Activated naive CD8-positive, alpha-beta T cell (primary cell): ENCODE results near the gene PPP4R2.

Source experiments
- H3K27ac Mint-ChIP-seq: one replicate; pipeline ENCODE4 v1.8.0; 2021; ENCODE audit warnings: mixed read lengths
- H3K27me3 Mint-ChIP-seq: one replicate; pipeline ENCODE4 v1.8.0; 2021; ENCODE audit warnings: mixed read lengths
- H3K36me3 Mint-ChIP-seq: one replicate; pipeline ENCODE4 v1.8.0; 2021; ENCODE audit warnings: mixed read lengths
- H3K4me1 Mint-ChIP-seq: one replicate; pipeline ENCODE4 v1.8.0; 2021; ENCODE audit warnings: low read depth, mixed read lengths
- H3K4me3 Mint-ChIP-seq: one replicate; pipeline ENCODE4 v1.8.0; 2021; ENCODE audit warnings: mild to moderate bottlenecking, mixed read lengths
- H3K9me3 Mint-ChIP-seq: one replicate; pipeline ENCODE4 v1.8.0; 2021; ENCODE audit warnings: low read depth, mixed read lengths

The PPP4R2 gene

GRCh38 chr3:73094129-73094528, 97.5 kb downstream of the PPP4R2 start:
- H3K36me3 Mint-ChIP-seq: no peaks in the 10 kb centered on the region
- H3K27me3 Mint-ChIP-seq: no peaks in the 10 kb centered on the region
- H3K27ac Mint-ChIP-seq: no peak overlapping the region
- no peaks in the 10 kb centered on the region for H3K9me3 Mint-ChIP-seq
- H3K4me3 Mint-ChIP-seq: no peak overlapping the region
- peaks cover 8% of the 10 kb centered on the region for H3K4me1 Mint-ChIP-seq

DNA sequence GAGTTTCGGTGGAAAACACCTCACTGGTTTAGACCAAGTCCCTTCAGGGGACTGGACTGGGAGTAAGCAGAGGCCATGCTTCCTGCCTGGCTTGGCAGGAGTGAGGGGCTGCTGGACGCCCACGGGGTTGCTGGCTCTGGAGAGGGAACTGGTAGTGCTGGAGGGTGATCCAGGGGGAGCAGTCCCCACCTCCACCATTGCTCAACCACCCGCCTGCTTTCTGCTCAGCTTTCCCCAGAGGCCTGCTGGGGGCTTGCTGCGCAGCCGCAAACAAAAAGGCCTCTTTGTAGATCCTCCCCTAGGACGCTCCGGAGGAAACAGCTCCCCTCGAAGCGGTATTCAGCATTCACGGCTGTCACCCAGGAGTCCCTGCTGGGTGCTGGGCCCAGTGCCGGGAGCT, 98.3 kb downstream of the PPP4R2 start:
- no peaks in the 10 kb centered on the region for H3K27me3 Mint-ChIP-seq
- no peaks in the 10 kb centered on the region for H3K36me3 Mint-ChIP-seq
- no peak overlapping the region for H3K4me3 Mint-ChIP-seq
- no peak overlapping the region for H3K27ac Mint-ChIP-seq
- H3K4me1 Mint-ChIP-seq: peaks cover 8% of the 10 kb centered on the region
- no peaks in the 10 kb centered on the region for H3K9me3 Mint-ChIP-seq

GRCh38 chr3:73096169-73096568, 99.6 kb downstream of the PPP4R2 start:
- Mint-ChIP-seq H3K27me3 (no peaks in the 10 kb centered on the region), H3K27ac (no peak overlapping the region), H3K4me1 (peaks cover 8% of the 10 kb centered on the region), H3K9me3 (no peaks in the 10 kb centered on the region), H3K4me3 (no peak overlapping the region), H3K36me3 (no peaks in the 10 kb centered on the region)

DNA sequence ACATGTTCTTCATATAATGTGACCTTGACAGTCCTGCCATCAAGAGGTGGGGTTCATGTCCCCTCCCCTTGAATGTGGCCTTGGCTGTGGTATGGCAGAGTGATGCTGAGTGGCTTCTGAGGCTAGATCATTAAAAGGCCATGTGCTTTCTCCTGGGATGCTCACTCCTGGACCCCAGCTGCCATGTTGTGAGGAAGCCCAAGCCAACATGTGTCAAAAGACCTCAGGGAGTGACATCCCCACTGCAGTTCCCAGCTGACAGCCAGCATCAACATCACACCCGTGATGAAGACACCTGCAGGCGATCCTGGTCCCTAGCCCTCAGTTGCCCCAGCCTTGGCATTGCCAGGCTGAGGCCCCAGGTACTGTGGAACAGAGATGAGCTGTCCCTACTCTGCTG, 101.4 kb downstream of the PPP4R2 start:
- Mint-ChIP-seq H3K4me1 (peaks cover 8% of the 10 kb centered on the region), H3K4me3 (no peak overlapping the region), H3K27me3 (no peaks in the 10 kb centered on the region), H3K27ac (no peak overlapping the region), H3K9me3 (no peaks in the 10 kb centered on the region), H3K36me3 (no peaks in the 10 kb centered on the region)

DNA sequence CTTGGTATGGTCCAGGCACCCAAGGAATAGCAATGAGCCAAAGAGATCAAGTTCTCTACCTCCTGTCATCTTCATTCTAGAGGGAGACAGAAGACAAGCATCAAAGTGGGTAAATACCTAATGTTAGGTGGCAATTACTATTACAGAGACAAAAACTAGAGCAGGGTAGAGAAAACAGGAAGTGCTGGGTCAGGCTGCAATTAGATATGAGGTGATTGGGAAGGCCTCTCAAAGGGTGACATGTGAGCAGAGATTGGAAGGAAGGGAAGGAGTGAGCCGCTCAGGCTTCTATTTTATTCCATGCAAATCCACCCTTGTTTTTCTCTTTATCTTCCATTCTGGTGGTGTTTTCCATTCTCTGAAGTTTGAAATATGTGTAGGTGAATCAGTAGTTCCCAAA, 102.3 kb downstream of the PPP4R2 start:
- no peaks in the 10 kb centered on the region for H3K27me3 Mint-ChIP-seq
- H3K36me3 Mint-ChIP-seq: no peaks in the 10 kb centered on the region
- H3K4me3 Mint-ChIP-seq: no peak overlapping the region
- H3K27ac Mint-ChIP-seq: no peak overlapping the region
- H3K9me3 Mint-ChIP-seq: no peaks in the 10 kb centered on the region
- H3K4me1 Mint-ChIP-seq: peaks cover 8% of the 10 kb centered on the region

GRCh38 chr3:73100741-73101559, 104.3 kb downstream of the PPP4R2 start:
- no peaks in the 10 kb centered on the region for H3K9me3 Mint-ChIP-seq

GRCh38 chr3:73101881-73102280, 105.3 kb downstream of the PPP4R2 start:
- Mint-ChIP-seq H3K4me3 (no peak overlapping the region), H3K9me3 (no peaks in the 10 kb centered on the region), H3K4me1 (no peaks in the 10 kb centered on the region), H3K27me3 (no peaks in the 10 kb centered on the region), H3K27ac (no peak overlapping the region), H3K36me3 (no peaks in the 10 kb centered on the region)

More at GRCh38 chr3:73100741-73101559, 104.3 kb downstream of the PPP4R2 start:
- no peaks in the 10 kb centered on the region for H3K4me1 Mint-ChIP-seq
- H3K27me3 Mint-ChIP-seq: no peaks in the 10 kb centered on the region
- H3K36me3 Mint-ChIP-seq: no peaks in the 10 kb centered on the region
- no peak overlapping the region for H3K27ac Mint-ChIP-seq
- no peak overlapping the region for H3K4me3 Mint-ChIP-seq

GRCh38 chr3:73107215-73107614, 110.6 kb downstream of the PPP4R2 start:
- Mint-ChIP-seq H3K36me3 (no peaks in the 10 kb centered on the region), H3K4me3 (no peak overlapping the region)

DNA sequence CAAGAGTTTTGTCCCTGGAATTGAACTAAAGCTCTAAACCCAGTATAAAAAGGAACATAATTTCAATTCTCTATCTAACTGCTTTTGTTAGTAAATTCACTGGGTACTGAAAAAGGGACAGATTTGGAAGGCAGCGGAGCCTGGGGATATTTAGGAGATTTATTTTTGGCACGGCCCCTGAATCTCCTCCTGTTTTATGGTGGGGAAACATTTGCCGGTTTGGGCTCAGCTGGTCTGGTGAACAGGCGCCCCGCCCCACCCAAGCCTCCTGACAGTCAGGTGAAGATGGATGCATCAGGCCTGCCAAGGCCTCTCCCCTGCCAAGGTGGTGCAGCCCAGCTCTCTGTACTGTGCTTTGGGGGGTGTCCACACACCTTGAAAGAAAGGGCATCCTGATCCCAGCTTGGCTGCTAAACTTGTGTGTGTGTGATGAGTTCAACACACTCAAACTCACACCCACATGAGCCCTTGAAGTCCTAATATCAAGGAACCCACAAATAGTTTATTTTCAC, 111.1 kb downstream of the PPP4R2 start:
- Mint-ChIP-seq H3K4me1 (no peaks in the 10 kb centered on the region), H3K36me3 (no peaks in the 10 kb centered on the region), H3K27me3 (peaks cover 2% of the 10 kb centered on the region), H3K4me3 (no peak overlapping the region), H3K27ac (no peak overlapping the region), H3K9me3 (no peaks in the 10 kb centered on the region)

More at GRCh38 chr3:73107215-73107614, 110.6 kb downstream of the PPP4R2 start:
- Mint-ChIP-seq H3K4me1 (no peaks in the 10 kb centered on the region), H3K27ac (no peak overlapping the region), H3K9me3 (no peaks in the 10 kb centered on the region), H3K27me3 (peaks cover 2% of the 10 kb centered on the region)

GRCh38 chr3:73108750-73109149, 112.1 kb downstream of the PPP4R2 start:
- no peaks in the 10 kb centered on the region for H3K9me3 Mint-ChIP-seq
- no peak overlapping the region for H3K4me3 Mint-ChIP-seq
- no peaks in the 10 kb centered on the region for H3K4me1 Mint-ChIP-seq
- no peak overlapping the region for H3K27ac Mint-ChIP-seq
- H3K36me3 Mint-ChIP-seq: no peaks in the 10 kb centered on the region
- peaks cover 2% of the 10 kb centered on the region for H3K27me3 Mint-ChIP-seq

DNA sequence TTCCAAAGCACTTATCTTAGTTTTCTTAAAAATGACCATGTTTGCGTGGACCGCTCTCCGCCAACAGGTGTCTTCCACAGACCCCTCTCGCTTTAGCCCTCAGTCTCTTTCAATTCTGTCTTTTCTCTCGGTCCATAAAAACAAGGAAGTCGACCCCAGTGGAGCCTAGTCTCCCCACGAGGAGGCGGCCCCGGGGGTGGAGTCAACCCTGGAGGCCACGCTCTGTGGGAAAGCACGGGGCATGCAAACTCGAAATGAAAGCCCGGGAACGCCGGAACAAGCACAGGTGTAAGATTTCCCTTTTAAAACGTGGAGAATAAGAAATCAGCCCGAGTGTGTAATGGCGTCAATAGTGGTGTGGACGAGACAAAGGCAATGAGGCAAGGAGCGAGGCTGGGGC, 113.9 kb downstream of the PPP4R2 start:
- no peaks in the 10 kb centered on the region for H3K36me3 Mint-ChIP-seq

GRCh38 chr3:73114711-73115110, 118.1 kb downstream of the PPP4R2 start:
- no peak overlapping the region for H3K27ac Mint-ChIP-seq
- no peaks in the 10 kb centered on the region for H3K4me1 Mint-ChIP-seq
- no peaks in the 10 kb centered on the region for H3K36me3 Mint-ChIP-seq
- H3K4me3 Mint-ChIP-seq: no peak overlapping the region
- H3K27me3 Mint-ChIP-seq: peaks cover 2% of the 10 kb centered on the region
- H3K9me3 Mint-ChIP-seq: no peaks in the 10 kb centered on the region

More for the DNA sequence above, 113.9 kb downstream of the PPP4R2 start:
- Mint-ChIP-seq H3K27ac (no peak overlapping the region), H3K27me3 (peaks cover 2% of the 10 kb centered on the region), H3K4me1 (no peaks in the 10 kb centered on the region), H3K4me3 (no peak overlapping the region), H3K9me3 (no peaks in the 10 kb centered on the region)

DNA sequence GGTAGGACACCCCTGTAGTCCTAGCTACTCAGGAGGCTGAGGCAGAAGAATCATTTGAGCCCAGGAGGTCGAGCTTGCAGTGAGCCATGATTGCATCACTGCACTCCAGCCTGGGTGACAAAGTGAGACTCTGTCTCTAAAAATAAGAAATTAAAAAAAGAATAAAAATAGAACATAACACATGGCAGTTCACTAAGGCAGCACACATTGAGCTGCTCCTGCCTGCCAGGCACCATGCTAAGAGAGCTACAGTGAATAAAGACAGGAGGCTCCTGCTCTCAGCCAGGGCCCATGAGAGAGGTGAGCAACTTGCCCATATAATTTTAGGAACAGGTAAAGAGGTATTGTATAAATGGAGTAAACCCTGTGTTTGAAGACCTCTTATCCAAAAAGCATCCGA, 119.2 kb downstream of the PPP4R2 start:
- no peaks in the 10 kb centered on the region for H3K36me3 Mint-ChIP-seq
- H3K4me1 Mint-ChIP-seq: no peaks in the 10 kb centered on the region
- H3K27me3 Mint-ChIP-seq: peaks cover 2% of the 10 kb centered on the region
- no peaks in the 10 kb centered on the region for H3K9me3 Mint-ChIP-seq
- no peak overlapping the region for H3K4me3 Mint-ChIP-seq
- H3K27ac Mint-ChIP-seq: no peak overlapping the region
